NT2/D1 (cell line): ENCODE measurements around the gene INSIG1.

Experiments used
- SUZ12 ChIP-seq: IDR thresholded peaks from 2 replicates; pipeline ENCODE4 v1.6.1; 2011; ENCODE audit not compliant: insufficient read length, insufficient read depth; ENCODE audit errors: extremely low read depth
- YY1 ChIP-seq: IDR thresholded peaks from 2 replicates; pipeline ENCODE4 v1.6.1; 2011; ENCODE audit not compliant: insufficient read length, insufficient read depth
- ZNF274 ChIP-seq: IDR thresholded peaks from 2 replicates; pipeline ENCODE4 v1.6.1; 2011; ENCODE audit warnings: mild to moderate bottlenecking, low read depth, low read length

- TF ChIP-seq SUZ12 (no peak), YY1 (no peak), ZNF274 (no peak)
Observed at GRCh38 chr7:155303039-155303593, 5.4 kb downstream of the INSIG1 start.
